MCF 10A (cell line): ENCODE data around the gene TRAPPC2L. TPM values are rescaled to one million over a fixed set of nuclear protein-coding genes. Genes with fewer than 3 reads are reported as not detected.

Experiments
- BruUV-seq: library from RNA; stranded (reverse); fragments of 400-500 nt; replicated peaks from 2 replicates; lab custom pipeline; 2021; lab: Mats Ljungman, UMichigan
- CTCF ChIA-PET: fragments of 300-600 bp; sonication (Branson Sonifier 250); formaldehyde crosslinking; extraction: SDS; loops from one replicate; lab custom pipeline; 2021; ENCODE audit warnings: antibody characterized with exemption, inconsistent platforms; lab: Yijun Ruan, JAX
- POLR2A ChIA-PET: fragments of 300-600, 350-650 bp; sonication (Branson Sonifier 250); formaldehyde crosslinking; extraction: SDS; loops from one replicate; lab custom pipeline; 2020; ENCODE audit warnings: antibody characterized with exemption, inconsistent platforms; lab: Yijun Ruan, JAX
- DNase-seq: peaks from one replicate; pipeline ENCODE4 v3.0.0-alpha.2; 2018; ENCODE audit not compliant: unreplicated experiment
- H3K27ac Mint-ChIP-seq: one replicate; pipeline ENCODE4 v1.8.0; 2022; ENCODE audit warnings: mild to moderate bottlenecking, low read depth, mixed read lengths; ENCODE audit not compliant: unreplicated experiment
- H3K27me3 Mint-ChIP-seq: one replicate; pipeline ENCODE4 v1.8.0; 2022; ENCODE audit warnings: mixed read lengths; ENCODE audit not compliant: insufficient read depth, unreplicated experiment
- H3K36me3 Mint-ChIP-seq: one replicate; pipeline ENCODE4 v1.8.0; 2022; ENCODE audit warnings: mild to moderate bottlenecking, moderate library complexity, mixed read lengths; ENCODE audit not compliant: insufficient read depth, unreplicated experiment
- H3K4me1 Mint-ChIP-seq: one replicate; pipeline ENCODE4 v1.8.0; 2022; ENCODE audit warnings: mixed read lengths; ENCODE audit not compliant: insufficient read depth, unreplicated experiment
- H3K4me3 Mint-ChIP-seq: one replicate; pipeline ENCODE4 v1.8.0; 2022; ENCODE audit warnings: mild to moderate bottlenecking, moderate library complexity, mixed read lengths; ENCODE audit not compliant: unreplicated experiment
- H3K9me3 Mint-ChIP-seq: one replicate; pipeline ENCODE4 v1.8.0; 2022; ENCODE audit warnings: mixed read lengths; ENCODE audit not compliant: unreplicated experiment
- intact Hi-C: fragments of 100-400 bp; cut with micrococcal nuclease; formaldehyde crosslinking; loops from 2 replicates; pipeline ENCODE4 v1.14.1; 2022
- total RNA-seq: library from RNA; stranded (reverse); gene quantifications from 2 replicates; pipeline ENCODE4 v1.2.3, GENCODE V29; 2022
- TF ChIP-seq, protein P1 (sequence below): fragments of 200-600 bp; IDR thresholded peaks from one replicate; pipeline ENCODE4 v1.8.0; 2022; ENCODE audit warnings: antibody characterized with exemption, mild to moderate bottlenecking; ENCODE audit not compliant: unreplicated experiment

Gene TRAPPC2L
- total RNA-seq, 1 experiment from 2014 or later, result 35.6 TPM

DNA sequence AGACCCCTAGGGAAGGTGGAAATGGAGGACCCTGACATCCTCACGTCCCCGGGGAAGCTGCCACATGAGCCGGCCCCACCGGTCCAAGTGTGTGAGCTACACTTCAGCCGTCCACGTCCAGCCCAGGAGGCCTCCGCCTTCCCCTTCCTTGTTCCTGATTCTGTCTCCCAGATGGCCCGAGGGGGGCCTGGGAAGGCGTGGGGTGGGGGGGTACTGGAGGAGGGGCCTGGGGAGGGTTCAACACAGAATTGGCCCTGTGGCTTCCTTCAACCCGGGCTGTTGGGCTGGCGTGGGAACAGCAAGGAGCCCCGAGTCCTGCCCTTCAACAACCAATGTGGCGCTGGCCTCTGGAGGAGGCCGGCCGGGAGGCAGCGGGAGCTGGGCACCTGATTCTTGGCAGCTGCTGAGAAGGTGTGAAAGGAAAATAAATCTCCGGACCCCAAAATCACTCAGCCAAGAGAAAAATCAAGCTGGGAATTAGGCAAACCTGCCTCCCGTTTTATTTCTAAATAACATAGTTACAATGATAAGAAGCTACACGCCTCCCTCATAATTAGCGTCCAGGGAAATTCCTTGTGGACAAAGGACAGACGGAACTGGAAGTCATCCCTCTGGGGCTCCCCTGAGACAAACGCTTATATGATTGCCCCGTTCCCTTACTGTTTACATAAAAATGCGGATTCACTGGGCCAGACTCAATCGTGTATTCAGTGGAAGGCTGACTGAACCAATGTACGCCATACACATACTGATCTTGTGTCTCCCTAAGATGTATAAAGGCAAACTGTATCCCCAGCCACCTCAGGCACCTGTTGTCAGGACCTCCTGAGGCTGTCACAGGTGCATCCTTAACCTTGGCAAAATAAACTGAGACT lies 43.4 kb upstream of the TRAPPC2L start:
- H3K27me3 Mint-ChIP-seq, result no peaks in the 10 kb centered on the region
- no peaks in the 10 kb centered on the region for H3K9me3 Mint-ChIP-seq
- H3K4me1 Mint-ChIP-seq, result peaks cover 5% of the 10 kb centered on the region
- POLR2A ChIA-PET, result interaction anchor here (0.6 to 4.1 kb wide), 12 partner anchors 8 to 429 kb away, joined by 3 to 42 read pairs (median 4); partner anchors contain the start of genes CDT1, GALNS and TRAPPC2L
- TF ChIP-seq, protein P1, sequence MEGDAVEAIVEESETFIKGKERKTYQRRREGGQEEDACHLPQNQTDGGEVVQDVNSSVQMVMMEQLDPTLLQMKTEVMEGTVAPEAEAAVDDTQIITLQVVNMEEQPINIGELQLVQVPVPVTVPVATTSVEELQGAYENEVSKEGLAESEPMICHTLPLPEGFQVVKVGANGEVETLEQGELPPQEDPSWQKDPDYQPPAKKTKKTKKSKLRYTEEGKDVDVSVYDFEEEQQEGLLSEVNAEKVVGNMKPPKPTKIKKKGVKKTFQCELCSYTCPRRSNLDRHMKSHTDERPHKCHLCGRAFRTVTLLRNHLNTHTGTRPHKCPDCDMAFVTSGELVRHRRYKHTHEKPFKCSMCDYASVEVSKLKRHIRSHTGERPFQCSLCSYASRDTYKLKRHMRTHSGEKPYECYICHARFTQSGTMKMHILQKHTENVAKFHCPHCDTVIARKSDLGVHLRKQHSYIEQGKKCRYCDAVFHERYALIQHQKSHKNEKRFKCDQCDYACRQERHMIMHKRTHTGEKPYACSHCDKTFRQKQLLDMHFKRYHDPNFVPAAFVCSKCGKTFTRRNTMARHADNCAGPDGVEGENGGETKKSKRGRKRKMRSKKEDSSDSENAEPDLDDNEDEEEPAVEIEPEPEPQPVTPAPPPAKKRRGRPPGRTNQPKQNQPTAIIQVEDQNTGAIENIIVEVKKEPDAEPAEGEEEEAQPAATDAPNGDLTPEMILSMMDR, result no peak
- peaks cover 30% of the 10 kb centered on the region for H3K36me3 Mint-ChIP-seq
- no peak for DNase-seq
- H3K4me3 Mint-ChIP-seq, result no peak overlapping the region
- intact Hi-C loops, result no loop called here
- CTCF ChIA-PET, result interaction anchor here (0.6 to 6.2 kb wide), 5 partner anchors 12 to 353 kb away, joined by 4 to 47 read pairs (median 5); partner anchors contain the start of genes GALNS and TRAPPC2L
- BruUV-seq, result no TSS peak
- no peak overlapping the region for H3K27ac Mint-ChIP-seq

DNA sequence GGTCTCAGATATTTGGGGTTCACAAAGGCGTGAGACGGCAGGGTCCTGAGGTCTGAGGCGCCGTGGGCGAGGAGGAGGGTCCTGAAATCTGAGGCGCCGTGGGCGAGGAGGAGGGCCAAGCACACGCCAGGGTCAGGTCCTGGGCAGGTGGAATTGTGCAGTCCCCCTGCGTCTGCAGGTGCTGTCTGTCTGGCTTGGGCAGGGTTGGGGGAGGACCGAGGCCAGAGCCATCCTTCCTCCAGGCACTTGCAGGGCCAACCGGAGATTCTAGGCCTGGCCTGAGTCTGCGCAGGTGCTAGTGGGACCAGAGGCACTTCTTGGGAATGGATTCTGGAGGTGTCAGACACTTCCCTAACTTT lies 42.8 kb upstream of the TRAPPC2L start:
- no TSS peak for BruUV-seq
- Mint-ChIP-seq H3K27me3 (no peaks in the 10 kb centered on the region), H3K9me3 (no peaks in the 10 kb centered on the region), H3K4me3 (no peak overlapping the region), H3K36me3 (peaks cover 28% of the 10 kb centered on the region), H3K4me1 (peaks cover 5% of the 10 kb centered on the region), H3K27ac (no peak overlapping the region)
- intact Hi-C loops, result no loop called here
- TF ChIP-seq, protein P1, result no peak
- CTCF ChIA-PET, result interaction anchor here (2.4 to 6.2 kb wide), 2 partner anchors 44 to 353 kb away, joined by 13 to 47 read pairs; partner anchors contain the start of genes GALNS and TRAPPC2L
- POLR2A ChIA-PET, result interaction anchor here (3.4 kb wide), 1 partner anchor 10 kb away, joined by 16 read pairs; the partner anchor contains the start of gene CDT1
- no peak for DNase-seq

DNA sequence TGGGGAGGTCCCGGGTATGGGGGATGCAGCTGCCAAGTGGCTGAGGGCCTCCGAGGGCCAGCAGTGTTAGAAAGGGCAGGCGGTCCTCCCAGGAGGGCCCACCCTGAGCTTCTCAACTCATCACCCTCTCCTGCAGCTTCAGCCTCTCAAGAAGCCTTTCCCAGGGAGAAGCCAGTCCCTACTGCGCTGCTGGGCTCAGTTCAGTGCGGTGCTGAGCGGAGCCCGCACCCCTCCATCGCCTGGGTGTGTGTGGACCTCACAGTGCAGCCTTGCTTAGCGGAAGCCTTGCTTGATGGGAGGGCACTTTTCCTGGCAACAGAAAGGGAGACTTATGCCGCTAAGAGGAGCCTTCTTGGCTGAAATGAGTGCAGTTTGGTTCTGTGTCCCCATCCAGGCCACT lies 41.7 kb upstream of the TRAPPC2L start:
- Mint-ChIP-seq H3K27ac (no peak overlapping the region), H3K27me3 (no peaks in the 10 kb centered on the region), H3K36me3 (peaks cover 24% of the 10 kb centered on the region), H3K9me3 (no peaks in the 10 kb centered on the region), H3K4me3 (no peak overlapping the region), H3K4me1 (peaks cover 5% of the 10 kb centered on the region)
- ChIA-PET CTCF (interaction anchor here (0.6 to 6.2 kb wide), 5 partner anchors 31 to 1208 kb away, joined by 3 to 47 read pairs (median 5); partner anchors contain the start of genes GALNS and TRAPPC2L), POLR2A (interaction anchor here (0.7 to 1.0 kb wide), 2 partner anchors 10 to 43 kb away, joined by 3 read pairs; no protein-coding TSS in a partner anchor)
- intact Hi-C loops, result no loop called here
- no TSS peak for BruUV-seq
- DNase-seq, result no peak
- TF ChIP-seq, protein P1, result no peak
